SHP77 treated with DMSO at 0.1 percent for 48 hours (cell line): ENCODE measurements around the gene SLC2A4RG.
"Not testable (repeated sequence)": the region's sequence is repeated elsewhere in the genome, so short reads cannot be mapped to it uniquely, and the experiment has no call there.

ENCODE experiments used
- DNase-seq: peaks from one replicate; lab custom pipeline; 2025; lab: John Stamatoyannopoulos, UW

SLC2A4RG gene

DNA sequence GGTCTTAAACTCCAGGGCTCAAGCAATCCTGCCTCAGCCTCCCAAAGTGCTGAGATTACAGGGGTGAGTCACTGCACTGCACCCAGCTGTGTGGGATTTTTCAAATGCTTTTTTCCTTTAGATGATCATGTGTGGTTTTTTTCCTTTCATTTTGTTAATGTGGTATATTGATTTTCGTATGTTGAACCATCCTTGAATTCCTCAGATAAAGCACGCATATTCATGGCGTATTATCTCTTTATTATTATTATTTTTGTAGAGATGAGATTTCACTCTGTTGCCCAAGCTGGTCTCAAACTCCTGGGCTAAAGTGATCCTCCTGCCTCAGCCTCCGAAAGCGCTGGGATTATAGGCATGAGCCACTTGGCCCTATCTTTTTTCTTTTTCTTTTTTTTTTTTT is 24.7 kb upstream of the SLC2A4RG start:
- DNase-seq: no peak

DNA sequence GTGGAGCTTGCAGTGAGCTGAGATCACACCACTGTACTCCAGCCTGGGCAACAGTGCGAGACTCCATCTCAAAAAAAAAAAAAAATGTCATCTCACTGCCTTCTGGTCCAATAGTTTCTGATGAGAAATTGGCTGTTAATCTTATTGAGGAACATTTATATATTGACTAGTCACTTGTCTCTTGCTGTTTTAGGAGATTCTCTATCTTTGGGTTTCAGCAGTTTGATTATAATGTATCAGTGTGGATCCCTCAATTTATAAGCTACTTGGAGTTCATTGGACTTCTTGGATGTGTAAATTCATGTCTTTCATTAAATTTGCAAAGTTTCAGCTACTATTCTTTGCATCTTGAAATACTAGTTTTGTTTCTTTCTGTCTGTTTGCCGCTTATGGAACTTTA is 20.6 kb upstream of the SLC2A4RG start:
- DNase-seq: no peak

DNA sequence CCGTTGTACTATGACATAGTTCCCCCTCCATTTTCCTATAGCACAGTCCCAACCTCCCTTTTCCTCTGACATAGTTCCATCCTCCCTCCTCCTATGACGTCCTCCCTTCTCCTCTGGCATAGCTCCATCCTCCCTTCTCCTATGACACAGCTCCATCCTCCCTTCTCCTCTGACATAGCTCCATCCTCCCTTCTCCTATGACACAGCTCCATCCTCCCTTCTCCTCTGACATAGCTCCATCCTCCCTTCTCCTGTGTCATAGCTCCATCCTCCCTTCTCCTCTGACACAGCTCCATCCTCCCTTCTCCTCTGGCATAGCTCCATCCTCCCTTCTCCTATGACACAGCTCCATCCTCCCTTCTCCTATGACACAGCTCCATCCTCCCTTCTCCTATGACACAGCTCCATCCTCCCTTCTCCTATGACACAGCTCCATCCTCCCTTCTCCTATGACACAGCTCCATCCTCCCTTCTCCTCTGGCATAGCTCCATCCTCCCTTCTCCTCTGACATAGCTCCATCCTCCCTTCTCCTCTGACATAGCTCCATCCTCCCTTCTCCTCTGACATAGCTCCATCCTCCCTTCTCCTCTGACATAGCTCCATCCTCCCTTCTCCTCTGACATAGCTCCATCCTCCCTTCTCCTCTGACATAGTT is 16.5 kb upstream of the SLC2A4RG start:
- not testable (repeated sequence) for DNase-seq

DNA sequence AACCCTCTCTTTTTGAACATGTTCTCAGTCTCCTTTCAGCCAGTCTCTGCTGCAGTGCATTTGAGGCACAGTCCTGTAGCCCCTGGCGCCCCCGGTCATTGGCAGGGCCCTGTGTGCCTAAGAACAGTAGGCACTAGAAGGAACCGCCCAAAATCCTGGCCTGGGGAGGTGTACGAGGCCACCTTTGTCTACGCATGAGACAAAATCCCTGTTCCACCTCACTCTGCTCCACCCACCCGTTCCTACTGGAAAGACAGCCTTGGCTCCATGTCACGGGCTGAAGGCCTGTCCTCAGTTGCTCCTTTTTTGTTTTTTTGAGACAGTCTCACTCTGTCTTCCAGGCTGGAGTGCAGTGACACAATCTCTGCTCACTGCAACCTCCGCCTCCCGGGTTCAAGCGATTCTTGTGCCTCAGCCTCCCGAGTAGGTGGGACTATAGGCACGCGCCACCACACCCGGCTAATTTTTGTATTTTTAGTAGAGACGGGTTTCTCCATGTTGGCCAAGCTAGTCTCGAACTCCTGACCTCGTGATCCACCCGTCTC is 9.3 kb upstream of the SLC2A4RG start:
- not testable (repeated sequence) for DNase-seq

- no peak for DNase-seq
These were observed 8.2 kb upstream of the SLC2A4RG start for GRCh38 chr20:63731410-63731809.

DNA sequence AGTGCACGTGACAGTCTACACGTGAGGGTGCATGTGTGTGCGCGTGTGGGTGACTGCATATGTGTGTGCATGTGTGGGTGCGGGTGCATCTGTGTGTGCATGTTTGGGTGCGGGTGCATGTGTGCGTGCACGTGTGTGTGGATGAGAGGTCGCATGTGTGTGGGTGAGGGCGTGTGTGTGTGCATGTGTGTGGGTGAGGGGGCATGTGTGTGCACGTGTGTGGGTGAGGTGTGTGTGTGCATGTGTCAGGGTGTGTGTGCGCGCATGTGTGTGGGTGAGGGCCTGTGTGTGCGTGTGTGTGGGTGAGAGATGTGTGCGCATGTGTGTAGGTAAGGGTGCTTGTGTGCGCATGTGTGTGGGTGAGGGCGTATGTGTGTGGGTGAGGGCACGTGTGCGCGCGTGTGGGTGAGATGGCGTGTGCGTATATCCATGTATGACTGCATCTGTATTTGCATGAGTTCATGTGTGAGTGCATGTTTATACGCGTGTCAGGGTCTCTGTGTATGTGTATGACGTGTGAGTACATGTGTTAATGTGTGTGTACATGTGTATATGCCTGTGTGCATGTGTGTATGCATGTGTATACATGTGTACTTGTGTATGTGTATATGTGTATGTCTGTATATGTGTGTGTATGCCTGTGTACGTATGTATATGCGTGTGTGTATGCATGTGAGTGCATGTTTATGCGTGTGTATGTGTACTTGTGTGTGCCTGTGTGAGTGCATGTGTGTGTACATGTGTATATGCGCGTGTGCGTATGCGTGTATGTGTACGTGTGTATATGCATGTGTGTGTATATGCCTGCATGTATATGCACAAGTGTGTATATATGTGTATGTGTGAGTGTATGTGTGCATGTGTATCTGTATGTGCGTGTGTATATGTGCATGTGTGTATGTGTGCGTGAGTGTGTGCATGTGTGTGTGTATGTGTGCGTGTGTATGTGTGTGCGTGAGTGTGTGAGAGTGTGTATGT is 7.2 kb upstream of the SLC2A4RG start:
- no peak for DNase-seq

DNA sequence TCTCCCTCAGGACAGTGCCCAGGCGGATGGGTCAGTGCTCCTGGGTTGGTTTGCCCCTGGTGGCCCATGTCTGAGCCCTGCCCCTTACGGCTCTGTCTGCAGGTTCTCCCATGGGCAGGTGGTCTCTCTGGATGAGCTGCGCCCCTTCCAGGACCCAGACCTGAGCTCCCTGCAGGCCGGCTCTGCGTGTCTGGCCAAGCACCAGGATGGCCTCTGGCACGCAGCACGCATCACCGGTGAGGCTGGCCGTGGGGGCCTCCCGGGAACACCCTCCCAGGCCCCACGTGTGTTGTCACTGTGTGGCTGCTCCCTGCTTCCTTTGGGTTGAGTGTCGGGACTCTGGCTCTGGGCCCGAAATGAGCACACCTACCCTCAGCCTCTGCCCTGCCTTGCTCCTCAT is 6.5 kb upstream of the SLC2A4RG start:
- no peak for DNase-seq

- no peak for DNase-seq
These were observed 5.9 kb upstream of the SLC2A4RG start for GRCh38 chr20:63733579-63734081.

- no peak for DNase-seq
These were observed 5.2 kb upstream of the SLC2A4RG start for GRCh38 chr20:63734111-63734945.

DNA sequence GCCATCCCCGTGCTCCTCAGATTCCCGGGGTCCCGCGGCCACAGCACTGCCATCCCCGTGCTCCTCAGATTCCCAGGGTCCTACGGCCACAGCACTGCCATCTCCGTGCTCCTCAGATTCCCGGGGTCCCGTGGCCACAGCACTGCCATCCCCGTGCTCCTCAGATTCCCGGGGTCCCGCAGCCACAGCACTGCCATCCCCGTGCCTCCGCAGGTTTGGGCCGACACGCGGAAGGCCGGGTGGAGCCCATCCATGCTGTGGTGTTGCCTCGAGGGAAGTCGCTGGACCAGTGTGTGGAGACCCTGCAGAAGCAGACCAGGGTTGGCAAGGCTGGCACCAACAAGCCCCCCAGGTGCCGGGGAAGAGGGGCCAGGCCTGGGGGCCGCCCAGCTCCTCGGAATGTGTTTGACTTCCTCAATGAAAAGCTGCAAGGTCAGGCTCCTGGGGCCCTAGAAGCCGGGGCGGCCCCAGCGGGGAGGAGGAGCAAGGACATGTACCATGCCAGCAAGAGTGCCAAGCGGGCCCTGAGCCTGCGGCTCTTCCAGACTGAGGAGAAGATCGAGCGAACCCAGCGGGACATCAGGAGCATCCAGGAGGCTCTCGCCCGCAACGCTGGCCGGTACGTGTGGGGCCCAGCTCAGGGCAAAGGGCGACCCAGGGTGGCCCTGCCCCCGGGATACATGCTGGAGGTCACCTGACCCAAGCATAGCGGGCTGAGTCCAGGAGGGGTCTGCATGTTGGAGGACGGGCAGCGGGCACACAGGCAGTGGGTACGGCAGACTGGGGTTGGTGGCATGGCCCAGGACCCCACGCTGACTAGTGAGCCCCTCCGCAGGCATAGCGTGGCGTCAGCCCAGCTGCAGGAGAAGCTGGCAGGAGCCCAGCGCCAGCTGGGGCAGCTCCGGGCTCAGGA is 4.4 kb upstream of the SLC2A4RG start:
- DNase-seq: no peak

DNA sequence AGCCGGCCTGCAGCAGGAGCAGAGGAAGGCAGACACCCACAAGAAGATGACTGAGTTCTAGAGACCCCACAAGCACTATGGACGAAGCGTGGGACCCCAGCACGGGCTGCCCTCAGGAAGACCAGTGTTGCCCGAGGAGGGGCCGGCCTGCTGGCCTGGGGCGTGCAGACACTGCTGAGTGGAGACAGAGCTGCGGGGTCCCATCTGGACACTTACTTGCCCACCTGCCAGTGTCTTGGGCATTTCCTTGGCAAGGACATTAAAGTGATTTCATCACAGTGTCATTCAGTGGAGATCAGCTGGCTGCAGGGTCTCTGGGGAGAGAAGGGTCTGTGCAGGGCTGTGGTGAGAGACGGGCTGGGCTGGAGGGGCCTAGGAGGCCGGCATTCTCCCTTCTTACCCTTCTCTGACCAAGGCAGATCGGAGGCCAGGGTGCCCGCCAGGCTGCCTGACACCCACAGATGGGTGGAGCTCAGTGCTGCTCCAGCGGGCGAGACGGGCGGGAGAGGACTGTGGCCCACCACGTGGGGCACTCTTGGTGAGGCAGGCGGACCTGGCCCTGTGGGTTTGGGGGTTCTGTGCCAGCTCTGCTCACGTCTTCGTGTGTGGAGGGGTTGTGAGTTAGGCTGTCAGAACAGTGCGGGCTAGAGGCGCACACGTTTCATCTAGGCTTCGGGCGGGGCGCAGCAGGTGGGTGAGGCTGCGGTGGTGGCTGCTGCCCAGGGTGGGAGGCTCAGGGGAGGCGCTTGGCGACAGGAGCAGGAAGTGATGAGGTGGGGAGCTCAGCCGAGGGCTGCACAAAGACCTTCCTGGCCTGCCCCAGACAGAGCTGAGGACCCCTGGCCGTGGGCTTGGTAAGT is 3.5 kb upstream of the SLC2A4RG start, which contains the start of gene LIME1:
LIME1 (plus strand) TSS at position 806 of the 860 bp plus-strand sequence. CDS start 886 bp downstream, outside the sequence.
- DNase-seq: no peak

DNA sequence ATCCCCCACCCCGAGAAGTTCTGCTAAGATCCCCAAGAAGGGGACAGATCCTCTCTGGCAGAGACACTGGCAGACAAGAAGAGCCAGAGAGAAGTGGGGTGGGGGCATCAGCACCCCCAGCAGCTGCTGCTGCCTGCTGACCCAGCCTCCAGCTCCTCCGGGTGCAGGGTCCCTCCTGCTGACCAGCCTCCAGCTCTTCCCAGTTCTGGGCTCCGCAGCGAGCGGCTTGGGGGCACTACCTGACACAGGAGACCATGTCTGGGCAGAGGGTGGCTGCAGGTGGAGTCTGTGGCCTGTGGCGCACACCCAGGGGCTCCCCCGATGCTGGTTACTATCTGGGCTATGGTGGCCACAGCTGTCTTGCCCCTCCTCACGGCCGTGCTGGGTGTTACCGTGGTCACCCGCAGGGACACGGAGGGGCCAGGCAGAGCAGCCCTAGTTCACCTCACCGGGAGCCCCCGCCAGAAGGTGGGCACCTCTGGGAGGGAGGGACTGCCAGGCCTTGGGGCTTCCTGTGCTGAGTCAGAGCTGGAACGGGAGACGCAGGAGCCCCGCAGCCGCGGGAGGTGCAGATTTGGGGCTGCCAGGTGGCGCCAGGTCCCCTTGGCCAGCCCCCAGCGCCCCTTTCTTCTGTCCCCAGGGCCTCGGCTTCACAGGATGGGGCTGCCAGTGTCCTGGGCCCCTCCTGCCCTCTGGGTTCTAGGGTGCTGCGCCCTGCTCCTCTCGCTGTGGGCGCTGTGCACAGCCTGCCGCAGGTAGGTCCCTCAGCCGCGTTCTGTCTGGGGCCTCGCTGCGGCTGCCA is 2.5 kb upstream of the SLC2A4RG start:
- no peak for DNase-seq

DNA sequence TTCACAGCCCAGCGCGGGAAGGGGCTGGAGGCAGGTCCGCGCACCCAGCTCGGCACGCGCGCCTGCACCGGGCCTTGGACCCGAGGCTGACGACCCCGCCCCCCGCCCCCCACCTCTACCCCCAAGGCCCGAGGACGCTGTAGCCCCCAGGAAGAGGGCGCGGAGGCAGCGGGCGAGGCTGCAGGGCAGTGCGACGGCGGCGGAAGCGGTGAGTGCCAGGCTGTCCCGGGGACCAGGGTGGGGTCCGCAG is 2.0 kb upstream of the SLC2A4RG start:
- DNase-seq: no peak

DNA sequence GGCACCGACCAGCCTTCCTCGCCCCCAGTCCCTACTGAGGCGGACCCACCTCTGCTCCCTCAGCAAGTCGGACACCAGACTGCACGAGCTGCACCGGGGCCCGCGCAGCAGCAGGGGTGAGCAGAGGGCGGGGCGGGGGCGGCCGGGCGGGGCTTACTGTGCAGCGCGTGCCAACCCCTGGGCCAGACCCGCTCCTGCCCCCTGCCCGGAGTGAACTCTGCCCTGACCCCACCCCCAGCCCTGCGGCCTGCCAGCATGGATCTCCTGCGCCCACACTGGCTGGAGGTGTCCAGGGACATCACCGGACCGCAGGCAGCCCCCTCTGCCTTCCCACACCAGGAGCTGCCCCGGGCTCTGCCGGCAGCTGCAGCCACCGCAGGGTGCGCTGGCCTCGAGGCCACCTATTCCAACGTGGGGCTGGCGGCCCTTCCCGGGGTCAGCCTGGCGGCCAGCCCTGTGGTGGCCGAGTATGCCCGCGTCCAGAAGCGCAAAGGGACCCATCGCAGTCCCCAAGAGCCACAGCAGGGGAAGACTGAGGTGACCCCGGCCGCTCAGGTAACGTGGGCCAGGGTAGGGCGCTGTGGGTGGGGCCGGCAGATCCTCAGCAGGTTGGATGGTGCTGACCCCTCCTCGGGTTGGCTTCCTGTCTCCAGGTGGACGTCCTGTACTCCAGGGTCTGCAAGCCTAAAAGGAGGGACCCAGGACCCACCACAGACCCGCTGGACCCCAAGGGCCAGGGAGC is 1.5 kb upstream of the SLC2A4RG start:
- no peak for DNase-seq

- no peak for DNase-seq
These were observed 868 bp upstream of the SLC2A4RG start for GRCh38 chr20:63738687-63739129.

- no peak for DNase-seq
These were observed 572 bp downstream of the SLC2A4RG start for GRCh38 chr20:63740070-63740626.

DNA sequence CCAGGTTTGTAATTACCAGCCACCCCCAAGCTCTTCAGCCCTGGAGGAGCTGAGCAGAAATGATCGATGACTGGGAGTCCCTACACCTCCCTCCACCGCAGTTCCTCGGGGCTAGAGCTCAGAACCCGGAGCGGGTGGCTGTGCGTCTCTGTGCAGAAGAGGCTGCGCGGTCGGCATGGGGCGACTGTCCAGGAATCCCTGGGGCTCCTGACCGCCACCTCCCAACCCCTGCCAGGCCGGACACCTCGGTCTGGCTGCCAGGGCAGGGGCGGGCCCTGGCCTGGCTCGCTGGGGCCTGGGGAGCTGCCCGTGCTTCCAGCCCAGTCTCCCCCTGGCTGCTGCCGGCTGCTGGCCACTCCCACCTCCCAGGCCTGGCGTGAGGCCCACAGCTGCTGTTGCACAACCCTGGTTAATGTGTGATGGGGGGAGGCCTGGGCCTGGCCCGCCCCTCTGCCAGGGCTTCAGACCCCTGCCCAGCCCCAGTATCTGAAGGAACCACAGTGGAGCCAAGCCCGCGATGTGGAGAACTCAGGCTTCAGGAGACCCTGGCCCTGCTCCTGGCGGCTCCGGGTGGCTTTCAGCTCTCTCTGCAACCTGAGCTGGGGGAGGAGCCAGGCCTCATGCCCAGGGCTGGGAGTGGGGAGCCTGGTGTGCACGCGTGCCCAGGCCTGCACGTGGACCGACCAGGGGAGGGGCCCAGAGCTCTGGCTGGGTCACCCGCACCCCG is 1.2 kb downstream of the SLC2A4RG start:
- DNase-seq: peak; percentile 64
